Dermis blood vessel endothelial cell (primary cell): ENCODE measurements around the gene GKAP1. TPM values are rescaled to one million over a fixed set of nuclear protein-coding genes. Genes with fewer than 3 reads are reported as not detected.

ENCODE experiments used
- total RNA-seq: library from RNA; depleted of rRNA; stranded (reverse); fragments of >200 nt; gene quantifications from 2 replicates; pipeline ENCODE4 v1.2.3, GENCODE V29; 2014

The GKAP1 gene
- total RNA-seq, 1 donor from 2014 or later, result 4.3 TPM

Other genes starting within 250 kb of the GKAP1 start
- 4.1 and 5.5 TPM in 2 replicates for gene IDNK, start 194.6 kb downstream of the GKAP1 start, total RNA-seq
- 140 and 180 TPM in 2 replicates for gene UBQLN1, start 109.8 kb downstream of the GKAP1 start, total RNA-seq
- 2.7 and 4.4 TPM in 2 replicates for gene KIF27, start 103.7 kb upstream of the GKAP1 start, total RNA-seq
- 685 and 950 TPM in 2 replicates for gene HNRNPK, start 162.4 kb upstream of the GKAP1 start, total RNA-seq
- gene RMI1, start 163.0 kb upstream of the GKAP1 start, total RNA-seq, result 8.0 and 18.4 TPM in 2 replicates